GM04504 (cell line): ENCODE results near the gene RLN3.

Experiments
- DNase-seq: peaks from one replicate; pipeline ENCODE4 v3.0.0-alpha.2; 2012; ENCODE audit warnings: low read depth

Gene RLN3

GRCh38 chr19:14054721-14055120, 26.8 kb downstream of the RLN3 start:
- no peak for DNase-seq

- no peak for DNase-seq
Observed at GRCh38 chr19:14055396-14055795, 27.4 kb downstream of the RLN3 start.

GRCh38 chr19:14056069-14056666, 28.2 kb downstream of the RLN3 start:
- no peak for DNase-seq

DNA sequence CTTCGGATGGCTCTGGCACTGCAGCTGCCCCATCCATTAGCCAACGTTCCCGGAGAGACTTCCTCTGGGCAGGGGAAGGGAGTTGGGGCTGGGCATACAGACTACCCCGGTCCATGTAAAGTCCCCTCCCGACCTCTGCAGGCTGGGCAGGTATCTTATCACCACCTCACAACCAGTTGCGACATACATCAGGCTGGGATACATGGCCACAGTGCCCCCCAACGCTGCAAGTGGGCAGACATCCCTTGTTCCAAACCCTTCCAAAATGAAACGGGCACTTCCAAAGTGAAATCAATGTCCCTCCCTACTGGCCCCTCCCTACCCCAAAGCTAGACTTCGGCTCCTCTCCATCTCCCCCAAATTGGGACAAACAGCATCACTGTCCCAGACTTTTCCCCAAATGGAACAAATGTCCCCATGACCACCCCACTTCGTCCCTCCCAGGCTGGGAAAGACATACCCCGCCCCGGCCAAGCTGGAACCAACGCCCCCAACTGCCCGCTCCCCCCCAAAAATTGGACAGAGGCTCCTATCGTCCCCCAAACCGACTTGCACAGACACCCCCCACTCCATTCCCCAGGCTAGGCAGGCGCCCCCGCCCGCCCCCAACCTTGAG, 28.9 kb downstream of the RLN3 start:
- no peak for DNase-seq

DNA sequence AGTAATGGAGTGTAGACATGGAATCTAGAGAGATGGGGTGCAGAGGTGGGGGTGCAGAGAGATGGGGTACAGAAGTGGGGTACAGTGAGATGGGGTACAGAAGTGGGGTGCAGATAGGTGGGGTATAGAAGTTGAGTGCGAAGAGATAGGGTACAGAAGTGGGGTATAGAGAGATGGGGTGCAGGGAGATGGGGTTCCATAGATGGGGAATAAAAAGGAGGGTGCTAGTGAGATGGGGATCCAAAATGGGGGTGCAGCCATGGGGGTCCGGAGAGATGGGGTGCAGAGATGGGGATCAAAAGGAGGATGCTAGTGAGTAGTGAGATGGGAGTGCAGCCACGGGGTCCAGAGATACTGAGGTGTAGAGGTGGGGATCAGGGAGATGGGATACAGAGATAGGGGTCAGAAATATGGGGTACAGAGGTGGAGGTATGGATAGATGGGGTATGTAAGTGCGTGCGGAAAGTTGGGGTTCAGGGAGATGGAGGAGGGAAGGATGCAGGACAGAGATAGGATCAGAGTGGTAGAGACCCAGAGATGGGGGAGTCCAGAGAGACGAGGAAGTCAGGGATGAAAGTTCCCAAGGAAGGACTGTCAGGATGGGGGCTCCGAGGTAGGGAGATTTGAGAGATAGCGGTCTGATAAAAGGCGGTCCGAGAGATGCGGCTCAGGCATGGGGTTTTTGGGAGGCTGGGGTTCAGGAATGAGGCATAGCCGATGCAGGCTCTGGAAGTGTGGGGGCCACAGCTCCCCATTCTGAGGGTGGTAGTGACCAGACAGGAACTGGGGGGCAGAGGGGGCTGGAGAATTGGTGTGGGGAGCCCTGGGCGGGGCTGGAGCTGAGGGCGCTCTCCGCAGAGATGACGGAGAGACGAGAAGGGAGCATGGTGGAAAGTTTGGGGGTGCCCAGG, 30.5 kb downstream of the RLN3 start:
- no peak for DNase-seq

GRCh38 chr19:14059093-14059480, 31.1 kb downstream of the RLN3 start:
- no peak for DNase-seq

DNA sequence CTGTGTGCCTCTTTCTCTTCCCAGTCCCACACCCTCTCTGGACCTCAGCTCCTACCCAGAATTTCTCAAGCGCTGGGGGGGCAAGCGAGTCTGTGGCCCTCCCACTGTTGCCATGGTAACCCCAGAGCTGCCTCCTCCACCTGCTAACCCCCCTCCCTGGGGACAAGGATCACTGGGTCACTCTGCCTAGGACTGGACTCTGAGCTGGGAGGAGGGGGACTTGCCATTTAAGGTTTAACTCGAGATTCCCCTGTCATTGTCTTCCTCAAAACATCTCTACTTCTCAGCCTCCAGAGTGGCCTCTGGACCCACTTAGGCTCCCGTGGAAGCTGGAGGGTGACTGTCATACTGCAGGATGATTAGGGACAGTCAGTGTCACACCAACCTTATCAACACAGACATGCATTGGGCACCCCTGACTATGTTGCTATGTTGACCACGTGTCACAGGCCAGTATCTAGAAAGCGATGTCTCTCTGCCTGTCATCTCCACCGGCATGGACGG, 31.8 kb downstream of the RLN3 start:
- DNase-seq = no peak

DNA sequence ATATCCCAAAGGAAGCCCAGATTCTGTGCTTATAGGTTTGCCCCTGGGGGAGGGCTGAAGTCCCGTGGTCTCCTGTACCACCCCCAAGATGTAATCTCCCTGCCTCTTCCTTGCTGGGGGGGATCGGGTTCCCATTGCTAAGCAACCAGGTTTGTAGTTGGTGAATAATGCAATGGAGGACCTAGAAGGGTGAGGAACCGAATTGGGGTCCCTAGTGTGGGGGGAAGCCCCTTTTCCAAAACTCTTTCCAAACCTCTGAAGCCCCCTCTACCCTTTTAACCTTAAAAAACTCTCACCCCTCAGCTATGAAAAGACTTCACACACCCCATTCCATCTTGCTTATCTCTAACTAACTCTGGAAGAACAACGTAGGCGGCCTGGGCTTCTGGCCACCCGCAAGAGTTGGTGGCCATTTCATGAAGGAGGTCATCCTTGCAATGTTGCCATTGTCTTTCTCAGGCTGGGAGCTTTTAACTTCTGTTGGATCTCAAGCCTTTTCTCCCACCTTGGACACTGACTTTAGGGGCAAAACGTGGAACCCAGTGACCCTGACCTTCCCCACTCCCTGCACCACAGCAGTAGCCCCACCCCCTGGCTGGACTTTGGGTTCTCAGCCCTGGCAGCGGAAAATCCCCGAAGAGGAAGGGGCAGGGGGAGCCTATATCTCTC, 33.3 kb downstream of the RLN3 start:
- no peak for DNase-seq

DNA sequence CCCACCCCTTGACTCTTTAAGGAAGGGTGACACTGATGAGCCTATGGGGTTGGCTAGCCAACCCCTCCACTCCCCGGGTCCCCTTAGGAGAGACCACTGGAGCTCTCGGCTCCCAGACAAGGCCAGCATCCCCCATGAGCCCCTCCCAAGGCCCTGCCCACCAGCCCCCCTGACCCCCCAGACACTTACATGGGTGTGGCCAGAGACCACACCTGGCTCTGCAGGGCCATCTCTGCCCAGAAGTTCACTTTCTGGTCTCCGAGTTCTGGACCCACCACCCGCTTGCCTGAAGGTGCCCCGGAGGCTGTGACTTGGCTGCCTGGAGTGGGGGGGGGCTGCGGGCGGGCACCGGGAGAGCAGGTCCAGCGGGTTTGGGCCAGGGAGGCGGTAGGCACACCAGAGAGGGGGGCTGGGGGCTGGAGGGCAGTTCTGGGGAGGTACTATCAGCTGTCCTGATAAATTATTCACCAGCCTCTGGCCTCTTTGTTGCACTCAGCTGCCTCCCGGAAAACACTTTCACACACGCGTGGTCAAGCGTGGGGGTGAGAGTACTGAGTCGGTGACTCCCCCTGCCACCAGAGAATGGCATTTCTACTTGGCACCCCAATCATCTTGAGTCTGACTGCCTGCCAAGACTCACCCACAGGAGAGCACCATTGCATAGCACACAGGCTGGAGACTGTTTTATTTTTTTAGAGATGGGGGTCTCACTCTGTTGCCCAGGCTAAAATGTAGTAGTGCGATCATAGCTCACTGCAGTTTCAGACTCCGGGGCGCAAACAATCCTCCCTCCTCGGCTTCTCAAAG, 34.0 kb downstream of the RLN3 start, which contains the start of gene PALM3:
Gene PALM3 (minus strand): TSS at position 326 of the 807 bp plus-strand sequence. CDS start 96 bp downstream, at position 230.
- no peak for DNase-seq

DNA sequence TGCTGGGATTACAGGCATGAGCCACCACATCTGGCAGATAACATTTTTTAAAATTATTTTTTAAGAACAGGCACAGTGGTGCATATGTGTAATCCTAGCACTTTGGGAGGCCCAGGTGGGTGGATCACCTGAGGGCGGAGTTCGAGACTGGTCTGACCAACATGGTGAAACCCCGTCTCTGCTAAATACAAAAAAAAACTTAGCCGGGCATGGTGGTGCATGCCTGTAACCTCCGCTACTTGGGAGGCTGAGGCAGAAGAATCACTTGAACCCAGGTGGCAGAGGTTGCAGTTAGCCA, 34.6 kb downstream of the RLN3 start:
- DNase-seq = no peak

DNA sequence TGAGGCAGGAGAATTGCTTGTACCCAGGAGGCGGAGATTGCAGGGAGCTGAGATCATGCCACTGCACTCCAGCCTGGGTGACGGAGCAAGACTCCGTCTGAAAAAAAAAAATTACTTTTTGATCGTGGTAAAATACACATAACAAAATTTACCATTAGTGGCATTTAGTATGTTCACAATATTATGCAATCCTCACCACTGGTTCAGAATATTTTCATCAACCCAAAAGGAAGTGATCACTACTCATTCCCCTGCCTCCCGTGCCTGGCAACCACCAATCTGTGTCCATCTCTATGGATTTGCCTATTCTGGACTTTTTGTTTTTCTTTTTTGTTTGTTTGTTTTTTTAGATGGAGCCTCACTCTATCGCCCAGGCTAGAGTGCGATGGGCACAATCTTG, 35.2 kb downstream of the RLN3 start:
- DNase-seq = no peak

- DNase-seq = no peak
Observed at GRCh38 chr19:14066134-14066533, 38.2 kb downstream of the RLN3 start.

DNA sequence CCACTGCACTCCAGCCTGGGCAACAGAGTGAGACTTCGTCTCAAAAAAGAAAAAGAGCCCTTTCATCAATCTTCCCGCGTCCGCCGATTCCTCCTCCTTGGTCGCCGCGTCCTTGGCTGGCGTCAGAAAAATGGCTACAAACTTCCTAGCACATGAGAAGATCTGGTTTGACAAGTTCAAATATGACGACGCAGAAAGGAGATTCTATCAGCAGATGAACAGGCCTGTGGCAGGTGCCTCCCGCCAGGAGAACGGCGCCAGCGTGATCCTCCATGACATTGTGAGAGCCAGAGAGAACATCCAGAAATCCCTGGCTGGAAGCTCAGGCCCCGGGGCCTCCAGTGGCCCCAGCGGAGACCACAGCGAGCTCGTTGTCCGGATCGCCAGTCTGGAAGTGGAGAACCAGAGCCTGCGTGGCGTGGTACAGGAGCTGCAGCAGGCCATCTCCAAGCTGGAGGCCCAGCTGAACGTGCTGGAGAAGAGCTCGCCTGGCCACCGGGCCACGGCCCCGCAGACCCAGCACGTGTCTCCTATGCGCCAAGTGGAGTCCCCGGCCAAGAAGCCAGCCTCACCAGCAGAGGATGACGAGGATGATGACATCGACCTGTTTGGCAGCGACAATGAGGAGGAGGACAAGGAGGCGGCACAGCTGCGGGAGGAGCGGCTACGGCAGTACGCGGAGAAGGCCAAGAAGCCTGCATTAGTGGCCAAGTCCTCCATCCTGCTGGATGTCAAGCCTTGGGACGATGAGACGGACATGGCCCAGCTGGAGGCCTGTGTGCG, 42.5 kb downstream of the RLN3 start:
- no peak for DNase-seq

- DNase-seq = no peak
Observed at GRCh38 chr19:14072535-14073260, 44.8 kb downstream of the RLN3 start, which contains the start of gene MISP3. MISP3 (plus strand) TSS chr19:14072786; CDS start chr19:14073310, 524 bp downstream.

- no peak for DNase-seq
Observed at GRCh38 chr19:14073261-14073924, 45.4 kb downstream of the RLN3 start.

- no peak for DNase-seq
Observed at GRCh38 chr19:14073925-14074838, 46.2 kb downstream of the RLN3 start.

GRCh38 chr19:14078411-14078810, 50.5 kb downstream of the RLN3 start:
- DNase-seq = no peak
